GM18498 (cell line): ENCODE data around the gene RANBP3.
"Not testable (repeated sequence)": the region's sequence is repeated elsewhere in the genome, so short reads cannot be mapped to it uniquely, and the experiment has no call there.

Experiments
- ATAC-seq: cut with Tn5 transposase; IDR thresholded peaks from one replicate; pipeline ENCODE4 v1.9.1; 2021; ENCODE audit warnings: mild to moderate bottlenecking, moderate library complexity; ENCODE audit not compliant: unreplicated experiment

Gene RANBP3

DNA sequence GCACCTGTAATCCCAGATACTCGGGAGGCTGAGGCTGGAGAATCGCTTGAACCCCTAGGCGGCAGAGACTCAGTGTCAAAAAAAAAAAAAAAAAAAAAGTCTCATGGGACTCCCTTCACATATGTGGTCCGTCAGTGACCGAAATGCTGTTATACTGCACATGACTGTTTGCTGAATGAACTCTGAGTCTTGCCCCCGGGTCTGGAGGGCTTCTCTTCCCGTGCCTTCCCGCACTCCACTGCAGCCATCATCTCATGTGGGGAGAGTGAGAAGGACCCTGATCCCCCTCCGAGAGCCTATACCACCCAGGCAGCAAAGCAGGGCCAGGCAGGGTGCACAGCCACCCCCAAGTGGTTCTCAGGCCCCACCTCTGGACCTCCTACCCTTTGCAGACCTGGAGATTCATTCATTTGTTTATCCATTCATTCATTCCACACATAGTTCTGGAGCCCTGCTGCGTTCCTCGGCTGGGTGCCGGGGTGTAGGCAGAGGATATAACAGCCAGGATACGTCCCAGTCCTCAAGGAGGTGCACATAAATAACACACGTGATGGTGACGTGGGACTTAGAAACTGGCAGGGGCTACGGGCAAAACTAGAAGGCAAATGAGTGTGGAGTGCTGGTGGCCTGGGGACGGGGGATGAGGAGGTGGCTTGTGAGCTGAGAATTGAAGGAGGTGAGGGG lies 88.5 kb downstream of the RANBP3 start:
- ATAC-seq = no peak

DNA sequence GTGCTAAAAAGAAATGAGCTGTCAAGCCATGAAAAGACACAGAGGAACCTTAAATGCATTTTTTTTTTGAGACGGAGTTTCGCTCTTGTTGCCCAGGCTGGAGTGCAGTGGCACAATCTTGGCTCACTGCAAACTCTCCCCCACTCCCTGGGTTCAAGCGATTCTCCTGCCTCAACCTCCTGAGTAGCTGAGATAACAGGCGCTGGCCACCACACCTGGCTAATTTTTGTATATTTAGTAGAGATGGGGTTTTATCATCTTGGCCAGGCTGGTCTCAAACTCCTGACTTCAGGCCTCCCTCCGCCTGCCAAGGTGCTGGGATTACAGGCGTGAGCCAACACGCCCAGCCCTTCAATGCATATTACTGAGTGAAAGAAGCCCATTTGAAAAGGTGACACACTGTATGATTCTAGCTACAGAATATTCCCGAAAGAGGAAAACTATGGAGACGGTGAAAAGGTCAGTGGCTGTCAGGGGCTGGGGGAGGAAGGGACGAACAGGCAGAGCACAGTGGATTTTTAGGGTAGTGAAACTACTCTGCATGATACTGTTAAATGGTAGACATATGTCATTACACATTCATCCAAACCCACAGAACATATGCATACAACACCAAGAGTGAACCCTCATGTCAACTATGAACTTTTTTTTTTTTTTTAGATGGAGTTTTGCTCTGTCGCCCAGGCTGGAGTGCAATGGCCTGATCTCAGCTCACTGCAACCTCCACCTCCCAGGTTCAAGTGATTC lies 93.7 kb downstream of the RANBP3 start:
- not testable (repeated sequence) for ATAC-seq

DNA sequence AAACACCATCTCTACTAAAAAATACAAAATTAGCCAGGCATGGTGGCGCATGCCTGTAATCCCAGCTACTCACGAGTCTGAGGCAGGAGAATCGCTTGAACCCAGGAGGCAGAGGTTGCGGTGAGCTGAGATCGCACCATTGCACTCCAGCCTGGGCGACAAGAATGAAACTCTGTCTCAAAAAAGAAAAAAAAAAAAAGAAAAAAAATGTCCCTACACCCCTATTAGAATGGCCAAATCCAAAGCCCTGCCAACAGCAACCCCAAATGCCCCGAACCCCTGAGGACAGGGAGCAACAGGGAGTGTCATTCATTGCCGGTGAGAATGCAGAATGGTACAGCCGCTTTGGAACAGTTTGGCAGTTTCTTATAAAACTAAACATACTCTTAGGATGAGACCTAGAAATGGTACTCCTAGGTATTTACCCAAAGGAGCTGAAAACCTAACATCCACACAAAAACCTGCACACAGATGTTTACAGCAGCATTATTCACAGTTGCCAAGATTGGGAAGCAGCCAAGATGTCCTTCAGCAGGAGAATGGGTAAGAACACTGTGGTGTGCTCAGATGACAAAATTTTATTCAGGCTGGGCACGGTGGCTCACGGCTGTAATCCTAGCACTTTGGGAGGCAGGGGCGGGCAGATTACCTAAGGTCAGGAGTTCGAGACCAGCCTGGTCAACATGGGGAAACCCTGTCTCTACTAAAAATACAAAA lies 94.6 kb downstream of the RANBP3 start:
- not testable (repeated sequence) for ATAC-seq

DNA sequence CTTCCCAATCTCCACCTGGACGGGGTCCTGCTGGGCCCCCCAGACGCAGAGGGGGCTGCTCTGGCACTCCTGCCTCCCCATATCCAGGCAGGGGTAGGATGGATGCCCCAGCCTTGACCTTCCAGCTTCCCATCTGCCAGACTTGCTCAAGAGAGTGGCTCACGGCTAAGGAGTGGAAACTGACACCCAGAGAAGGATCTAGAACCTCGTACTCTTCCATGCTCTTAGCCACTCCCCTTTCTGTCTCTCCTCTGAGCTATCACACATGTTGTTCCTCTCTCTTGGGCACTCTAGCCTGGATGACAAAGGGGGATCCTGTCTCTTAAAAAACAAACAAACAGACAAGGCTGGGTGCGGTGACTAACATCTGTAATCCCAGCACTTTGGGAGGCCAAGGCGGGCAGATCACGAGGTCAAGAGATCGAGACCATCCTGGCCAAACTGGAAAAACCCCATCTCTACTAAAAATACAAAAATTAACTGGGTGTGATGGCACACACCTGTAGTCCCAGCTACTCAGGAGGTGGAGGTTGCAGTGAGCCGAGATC lies 95.4 kb downstream of the RANBP3 start:
- no peak for ATAC-seq

DNA sequence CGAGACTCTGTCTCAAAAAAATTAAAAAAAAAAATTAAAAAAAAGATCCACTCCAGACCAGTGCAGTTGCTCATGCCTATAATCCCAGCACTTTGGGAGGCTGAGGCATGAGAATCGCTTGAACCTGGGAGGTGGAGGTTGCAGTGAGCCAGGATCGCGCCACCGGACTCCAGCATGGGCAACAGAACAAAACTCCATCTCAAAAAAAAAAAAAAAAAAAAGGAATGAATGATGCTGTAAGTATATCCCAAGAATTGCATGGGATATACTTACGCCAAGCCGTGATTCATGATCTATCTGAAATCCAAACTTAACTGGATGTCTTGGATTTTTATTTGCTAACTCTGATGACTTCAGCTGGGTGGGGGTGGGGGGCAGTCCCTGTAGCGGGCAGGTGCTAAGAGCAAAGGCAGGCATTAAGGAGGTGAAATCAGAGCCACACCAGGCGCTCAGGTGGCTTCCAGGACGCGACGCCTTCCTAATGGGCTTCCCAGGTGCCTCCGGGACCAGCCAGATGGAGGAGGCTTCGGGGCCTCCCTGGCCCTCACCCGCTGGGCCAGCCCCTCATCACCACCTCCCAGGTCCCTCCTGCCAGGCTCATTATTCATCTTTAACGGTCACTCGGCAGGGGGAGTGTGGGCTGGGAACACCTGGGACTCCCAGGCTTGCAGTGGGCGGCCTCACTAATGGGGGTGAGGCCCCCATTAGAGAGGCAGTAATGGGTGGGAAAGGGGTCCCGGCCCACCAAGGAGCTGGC lies 96.2 kb downstream of the RANBP3 start:
- no peak for ATAC-seq

DNA sequence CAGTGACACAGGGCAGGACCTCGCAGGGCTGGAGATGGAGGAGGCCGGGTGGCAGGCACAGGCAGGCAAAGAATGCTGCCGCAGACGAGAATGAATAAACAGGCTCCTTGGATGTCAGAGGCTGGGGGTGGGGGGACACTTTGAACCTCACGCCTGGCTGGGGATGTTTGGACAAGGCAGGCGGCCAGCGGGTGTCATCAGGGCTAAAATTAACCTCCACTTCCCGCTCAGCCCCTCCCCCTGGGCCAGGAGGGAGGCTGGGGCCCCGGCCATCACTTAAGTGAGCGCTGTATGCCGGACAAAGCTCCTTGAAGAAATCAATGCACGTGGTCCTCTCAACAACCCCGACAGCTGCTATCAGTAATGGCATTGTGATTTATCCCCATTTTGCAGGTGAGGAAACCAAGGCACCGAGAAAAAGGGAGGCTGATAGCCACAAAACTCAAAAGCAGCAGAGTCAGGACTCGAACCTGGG lies 97.3 kb downstream of the RANBP3 start:
- no peak for ATAC-seq

DNA sequence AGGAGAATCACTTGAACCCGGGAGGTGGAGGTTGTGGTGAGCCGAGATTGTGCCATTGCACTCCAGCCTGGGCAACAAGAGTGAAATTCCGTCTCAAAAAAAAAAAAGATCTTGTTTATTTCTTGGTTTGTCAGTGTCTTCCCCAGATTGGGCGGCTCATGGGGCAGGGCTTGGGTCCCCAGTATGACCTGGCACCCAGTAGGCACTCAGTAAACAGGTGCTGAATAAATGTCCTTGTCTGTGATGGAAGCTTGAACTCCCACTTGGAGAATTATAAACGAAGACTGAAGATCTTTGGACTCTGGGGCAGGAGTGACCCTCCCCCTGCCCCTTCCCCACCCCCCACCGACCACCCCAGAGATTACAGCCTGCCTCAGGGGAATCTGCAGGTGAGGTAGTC lies 97.7 kb downstream of the RANBP3 start:
- ATAC-seq = no peak

DNA sequence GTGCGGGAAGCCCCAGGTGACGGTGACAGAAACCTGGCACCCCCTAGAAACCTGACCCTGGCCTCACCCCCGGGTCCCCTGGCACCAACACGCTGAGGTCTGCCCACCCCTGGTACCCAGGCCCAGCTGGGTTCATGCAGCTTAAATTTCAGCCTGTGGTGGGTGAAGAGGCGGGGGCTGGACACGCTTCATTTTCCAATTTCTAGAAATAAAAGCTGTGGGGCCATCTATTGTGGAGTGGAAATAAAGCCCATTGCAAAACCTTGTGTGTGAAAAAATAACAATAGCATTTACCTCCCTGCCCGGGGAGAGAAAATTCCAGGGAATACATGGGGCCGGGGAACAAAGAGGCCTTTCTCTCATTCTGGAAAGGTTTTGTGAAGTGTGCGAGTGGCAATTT lies 100.1 kb downstream of the RANBP3 start:
- no peak for ATAC-seq

DNA sequence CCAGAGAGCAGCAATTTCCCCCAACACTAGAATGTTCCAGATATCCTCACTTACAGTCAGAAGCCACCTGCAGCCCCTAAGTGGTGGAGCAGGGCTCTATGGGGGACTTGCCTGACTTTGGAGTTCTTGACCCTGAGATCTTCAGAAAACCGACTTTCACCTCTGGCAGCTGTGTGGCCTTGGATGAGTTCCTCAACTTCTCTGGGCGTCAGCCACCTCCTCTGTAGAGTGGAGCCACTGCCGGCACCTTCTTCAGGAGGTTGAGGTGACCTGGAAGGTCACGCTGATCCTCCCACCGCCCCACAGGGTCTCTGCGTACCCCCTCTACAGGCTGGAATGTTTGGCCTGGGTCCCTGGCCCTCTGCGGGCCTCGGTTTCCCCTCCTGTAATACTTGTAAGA lies 100.5 kb downstream of the RANBP3 start:
- no peak for ATAC-seq

DNA sequence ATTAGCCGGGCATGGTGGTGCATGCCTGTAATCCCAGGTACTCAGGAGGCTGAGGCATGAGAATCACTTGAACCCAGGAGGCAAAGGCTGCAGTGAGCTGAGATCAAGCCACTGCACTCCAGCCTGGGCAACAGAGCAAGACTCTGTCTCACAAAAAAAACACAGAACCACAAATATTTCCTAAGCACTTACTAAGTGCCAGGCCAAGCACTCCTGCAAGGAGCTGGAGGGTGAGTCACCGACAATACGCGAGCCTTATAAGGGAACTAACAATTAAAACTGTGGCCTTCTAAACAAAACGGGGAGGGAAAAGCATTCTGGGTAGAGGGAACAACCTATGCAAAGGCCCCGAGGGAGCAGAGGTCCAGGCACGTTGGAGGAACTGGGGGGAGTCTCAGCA lies 103.4 kb downstream of the RANBP3 start:
- not testable (repeated sequence) for ATAC-seq

DNA sequence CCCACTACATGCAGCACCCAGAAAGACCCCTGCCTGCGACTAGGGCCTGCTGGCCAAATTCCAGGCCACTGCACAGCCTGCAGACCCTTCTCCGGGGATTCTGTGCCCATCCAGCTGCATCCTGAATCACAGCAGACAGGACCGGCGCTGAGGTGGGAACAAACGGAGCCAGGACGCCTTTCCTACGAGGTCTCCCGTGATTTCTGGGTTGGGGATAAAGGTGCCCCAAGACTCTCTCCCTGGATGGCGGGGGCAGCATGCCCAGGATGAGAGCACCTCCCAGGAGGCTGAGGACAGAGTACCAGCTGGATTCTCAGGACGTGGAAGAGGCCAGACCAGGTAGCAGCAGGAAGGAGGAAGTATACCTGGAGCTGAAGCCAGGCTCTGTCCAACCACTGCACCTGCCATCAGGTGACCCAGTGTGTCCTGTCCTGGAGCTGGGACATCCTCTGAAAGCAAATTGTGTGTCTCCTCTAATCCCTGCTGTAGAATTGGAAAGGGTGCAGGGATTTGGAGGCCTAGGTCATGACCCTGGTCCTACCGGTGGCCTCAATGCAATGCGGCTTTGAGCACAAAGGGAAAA lies 104.2 kb downstream of the RANBP3 start:
- no peak for ATAC-seq

DNA sequence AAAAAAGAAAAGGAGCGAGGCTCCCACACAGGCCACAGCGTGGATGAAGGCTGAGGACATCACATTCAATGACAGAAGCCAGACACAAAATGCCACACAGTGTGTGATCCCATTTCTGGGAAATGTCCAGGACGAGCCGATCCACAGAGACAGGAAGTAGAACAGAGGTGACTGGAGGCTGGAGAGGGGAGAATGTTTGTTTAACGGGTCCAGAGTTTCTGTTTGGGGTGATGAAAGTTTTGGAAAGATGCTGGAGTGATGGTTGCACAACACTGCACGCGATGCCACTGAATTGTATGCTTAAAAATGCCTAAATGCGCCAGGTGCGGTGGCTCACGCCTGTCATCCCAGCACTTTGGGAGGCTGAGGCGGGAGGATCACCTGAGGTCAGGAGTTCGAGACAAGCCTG lies 107.0 kb downstream of the RANBP3 start:
- no peak for ATAC-seq

DNA sequence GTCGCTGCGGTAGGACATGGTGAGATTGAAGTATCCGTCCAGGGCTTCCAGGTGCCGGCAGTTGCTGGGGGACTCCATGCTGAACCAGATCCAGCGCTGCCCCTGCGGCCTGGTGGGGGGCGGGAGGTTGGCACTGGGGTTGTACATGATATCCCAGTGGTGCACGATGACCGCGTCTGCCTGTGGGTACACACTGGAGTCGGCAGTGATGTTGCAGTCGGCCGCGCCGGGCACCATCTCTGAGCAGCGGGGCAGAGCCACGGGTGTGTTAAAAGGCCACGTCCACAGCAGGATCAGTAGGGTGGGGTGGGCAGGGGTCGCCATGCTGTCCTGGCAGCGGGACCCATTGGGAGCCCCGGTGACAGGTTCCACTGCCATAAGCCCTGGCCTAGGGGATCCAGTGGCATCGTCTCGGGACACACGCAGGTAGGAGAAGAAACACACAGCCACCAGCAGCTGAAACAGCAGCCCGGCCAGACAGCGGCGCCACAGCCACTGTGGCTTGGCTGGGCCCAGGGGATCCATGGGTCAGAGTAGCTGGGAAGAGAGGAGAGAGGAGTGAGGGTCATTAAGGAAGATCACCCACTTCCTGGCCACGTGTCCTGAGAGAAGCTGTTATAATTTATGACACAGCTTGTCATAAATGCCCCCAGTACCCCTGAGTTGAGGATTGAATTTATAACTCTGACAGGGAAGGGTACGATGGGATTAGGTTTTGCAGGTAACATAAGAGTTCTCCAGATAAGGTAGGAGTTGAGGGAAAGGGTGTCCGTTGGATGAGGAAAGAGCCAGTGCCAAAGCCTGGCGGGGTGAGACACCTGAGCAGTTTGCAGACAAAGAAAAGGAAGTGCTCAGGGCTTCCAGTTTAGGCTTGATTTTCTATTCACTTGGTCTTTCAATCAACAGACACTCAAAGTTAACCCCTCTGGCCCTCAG lies 110.5 kb downstream of the RANBP3 start:
- ATAC-seq = no peak
